Measurements from ENCODE around the gene LYZL1.

DNA sequence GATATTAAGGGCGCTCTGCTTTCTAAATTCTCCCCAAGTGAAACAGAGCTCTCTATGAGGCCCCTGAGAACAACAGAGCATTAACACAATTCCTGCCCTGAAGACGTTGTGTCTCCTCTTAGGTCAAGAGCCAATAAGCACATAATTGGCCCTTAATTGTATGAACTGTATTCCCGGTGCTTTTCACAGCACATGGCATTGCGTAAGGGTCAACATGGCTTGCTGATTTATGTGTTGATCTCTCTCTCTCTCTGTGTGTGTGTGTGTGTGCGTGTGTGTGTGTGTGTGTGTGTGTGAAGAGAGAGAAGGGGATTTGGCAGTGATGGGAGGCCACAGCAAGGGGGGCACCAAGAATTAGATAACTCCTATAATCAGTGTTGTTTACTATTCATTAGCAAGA, 40.5 kb downstream of the LYZL1 start:
- no peak for TF ChIP-seq EZH2 (IDR thresholded peaks at IDR 0.05; ENCODE audit: low read depth)
- TF ChIP-seq, protein P1, sequence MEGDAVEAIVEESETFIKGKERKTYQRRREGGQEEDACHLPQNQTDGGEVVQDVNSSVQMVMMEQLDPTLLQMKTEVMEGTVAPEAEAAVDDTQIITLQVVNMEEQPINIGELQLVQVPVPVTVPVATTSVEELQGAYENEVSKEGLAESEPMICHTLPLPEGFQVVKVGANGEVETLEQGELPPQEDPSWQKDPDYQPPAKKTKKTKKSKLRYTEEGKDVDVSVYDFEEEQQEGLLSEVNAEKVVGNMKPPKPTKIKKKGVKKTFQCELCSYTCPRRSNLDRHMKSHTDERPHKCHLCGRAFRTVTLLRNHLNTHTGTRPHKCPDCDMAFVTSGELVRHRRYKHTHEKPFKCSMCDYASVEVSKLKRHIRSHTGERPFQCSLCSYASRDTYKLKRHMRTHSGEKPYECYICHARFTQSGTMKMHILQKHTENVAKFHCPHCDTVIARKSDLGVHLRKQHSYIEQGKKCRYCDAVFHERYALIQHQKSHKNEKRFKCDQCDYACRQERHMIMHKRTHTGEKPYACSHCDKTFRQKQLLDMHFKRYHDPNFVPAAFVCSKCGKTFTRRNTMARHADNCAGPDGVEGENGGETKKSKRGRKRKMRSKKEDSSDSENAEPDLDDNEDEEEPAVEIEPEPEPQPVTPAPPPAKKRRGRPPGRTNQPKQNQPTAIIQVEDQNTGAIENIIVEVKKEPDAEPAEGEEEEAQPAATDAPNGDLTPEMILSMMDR (conservative IDR thresholded peaks at IDR 0.05): no peak
